Measurements from ENCODE around the gene COL11A2.

Gene COL11A2

DNA sequence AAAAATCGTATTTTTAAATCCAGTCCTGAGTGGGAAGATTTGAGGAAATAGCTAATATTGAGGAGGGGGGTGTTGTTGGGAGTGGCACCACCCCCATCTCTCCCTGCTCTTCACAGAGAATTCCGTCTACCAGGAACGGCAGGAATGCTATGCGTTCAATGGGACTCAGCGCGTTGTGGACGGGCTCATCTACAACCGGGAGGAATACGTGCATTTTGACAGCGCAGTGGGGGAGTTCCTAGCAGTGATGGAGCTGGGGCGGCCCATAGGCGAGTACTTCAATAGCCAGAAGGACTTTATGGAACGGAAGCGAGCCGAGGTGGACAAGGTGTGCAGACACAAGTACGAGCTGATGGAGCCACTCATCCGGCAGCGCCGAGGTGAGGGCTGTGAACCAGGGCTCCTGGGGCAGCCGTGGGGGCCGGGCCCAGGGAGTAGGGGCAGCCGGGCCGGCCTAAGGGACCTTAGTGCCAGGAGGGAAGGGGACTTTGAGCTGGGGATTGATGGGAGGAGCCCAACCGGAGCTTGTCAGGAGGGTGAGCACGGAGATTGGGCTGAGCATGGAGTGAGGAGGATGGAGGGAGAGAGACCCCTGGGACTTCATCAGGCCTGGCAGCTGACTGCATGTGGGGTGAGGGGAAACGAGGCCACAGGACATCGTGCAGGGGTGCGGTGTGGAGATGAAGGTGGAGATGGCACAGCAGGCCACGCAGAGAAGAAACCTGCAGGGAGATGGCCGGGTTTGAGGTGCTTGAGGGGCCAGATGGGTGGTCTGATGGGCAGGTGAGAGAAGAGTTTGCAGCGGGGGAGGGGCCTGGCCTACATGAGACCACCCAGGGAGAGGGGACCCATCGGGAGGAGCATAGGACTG is 75.2 kb downstream of the COL11A2 start:
- DNase-seq (ENCODE audit: low spot score): no peak

DNA sequence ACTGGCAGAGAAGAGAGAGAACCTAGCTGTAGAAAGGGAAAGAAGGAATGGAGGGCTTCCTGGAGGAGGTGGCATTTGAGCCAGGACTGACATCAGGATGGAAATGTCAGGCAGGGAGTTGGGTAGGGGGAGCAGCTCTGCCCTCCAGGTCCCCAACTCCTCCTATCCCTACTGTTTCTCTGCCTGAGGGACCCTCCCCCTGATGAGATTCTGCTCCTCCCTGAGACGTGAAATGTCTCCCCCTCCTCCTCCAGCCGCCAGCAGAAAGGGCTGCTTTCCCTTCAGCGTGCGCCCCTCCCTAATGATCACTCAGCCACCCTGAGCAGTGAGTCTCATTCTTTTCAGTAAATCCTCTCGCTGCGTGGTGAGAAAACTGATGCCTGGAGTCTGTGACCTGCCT is 75.8 kb downstream of the COL11A2 start:
- DNase-seq (ENCODE audit: low spot score): no peak

DNA sequence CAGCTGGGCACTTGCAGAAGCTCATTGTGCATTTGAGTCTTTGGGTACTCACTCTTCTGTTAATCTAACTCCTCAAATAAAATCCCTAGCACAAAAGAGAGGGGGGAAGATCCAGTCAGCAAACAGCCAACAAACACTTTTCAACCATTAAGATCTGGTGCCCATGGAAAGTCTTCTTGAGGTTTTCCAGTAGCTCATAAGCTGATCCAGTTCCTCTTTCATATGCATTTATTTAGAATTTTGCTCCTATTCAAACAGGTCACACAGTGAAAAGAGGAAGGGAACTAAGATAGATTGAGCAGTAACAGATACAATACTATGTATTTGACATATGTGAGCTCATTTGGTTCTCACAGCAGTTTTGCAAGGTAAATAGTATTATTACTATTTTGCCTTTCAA is 77.9 kb downstream of the COL11A2 start:
- no peak for DNase-seq (ENCODE audit: low spot score)

DNA sequence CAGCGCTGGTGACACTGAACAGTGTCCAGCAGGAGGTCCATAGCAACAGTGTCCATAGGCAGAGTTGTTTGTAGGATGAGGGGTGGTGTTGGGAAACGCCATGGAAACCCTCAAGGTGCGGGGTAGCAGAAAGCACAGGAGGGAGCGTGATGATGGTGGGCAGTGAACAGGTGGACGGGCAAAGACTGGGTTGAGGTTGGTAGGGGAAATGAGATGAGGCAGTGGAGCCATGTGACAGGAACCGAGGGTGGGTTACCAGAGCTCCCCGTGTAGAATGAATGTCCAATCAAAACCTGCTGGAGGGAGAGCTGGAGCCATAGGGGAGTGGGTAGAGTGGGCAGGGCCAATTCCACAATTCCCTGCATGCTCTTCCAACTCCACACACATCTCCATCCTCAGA is 78.5 kb downstream of the COL11A2 start:
- DNase-seq (ENCODE audit: low spot score): no peak
